HG02870 (cell line): ENCODE results near the gene PIK3R4.
A peak's percentile ranks its signal among the peaks of the same experiment; 100 is the strongest.

Source experiments
- ATAC-seq: cut with Tn5 transposase; IDR thresholded peaks from one replicate; pipeline ENCODE4 v1.9.1; 2021; ENCODE audit warnings: mild to moderate bottlenecking, moderate library complexity; ENCODE audit not compliant: unreplicated experiment

The PIK3R4 gene

GRCh38 chr3:130746246-130747039 is at the start of gene PIK3R4:
PIK3R4 (minus strand) TSS chr3:130746829; CDS start chr3:130745218, 1,611 bp downstream.
- ATAC-seq = peak; percentile 96

DNA sequence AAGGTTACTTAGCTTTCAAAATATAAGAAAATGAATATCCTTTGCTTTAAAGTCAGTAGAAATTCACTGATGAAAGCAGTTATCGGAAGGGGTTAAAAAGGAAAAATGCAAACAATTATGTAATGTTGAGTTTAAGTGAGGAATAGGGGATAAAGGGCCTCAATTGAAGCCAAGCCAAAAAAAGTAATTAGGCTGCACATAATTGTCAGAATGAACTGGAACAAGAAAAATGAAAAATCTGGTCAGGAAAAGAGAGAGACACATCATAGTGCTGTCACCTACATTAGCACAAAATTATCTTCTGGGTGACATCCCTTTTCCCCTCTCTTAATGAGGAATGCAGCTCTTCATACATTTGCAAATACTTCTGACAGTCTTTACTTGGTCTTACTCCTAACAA is 48.8 kb upstream of the PIK3R4 start:
- ATAC-seq = no peak

GRCh38 chr3:130792246-130792645 is 45.6 kb upstream of the PIK3R4 start:
- ATAC-seq = no peak

DNA sequence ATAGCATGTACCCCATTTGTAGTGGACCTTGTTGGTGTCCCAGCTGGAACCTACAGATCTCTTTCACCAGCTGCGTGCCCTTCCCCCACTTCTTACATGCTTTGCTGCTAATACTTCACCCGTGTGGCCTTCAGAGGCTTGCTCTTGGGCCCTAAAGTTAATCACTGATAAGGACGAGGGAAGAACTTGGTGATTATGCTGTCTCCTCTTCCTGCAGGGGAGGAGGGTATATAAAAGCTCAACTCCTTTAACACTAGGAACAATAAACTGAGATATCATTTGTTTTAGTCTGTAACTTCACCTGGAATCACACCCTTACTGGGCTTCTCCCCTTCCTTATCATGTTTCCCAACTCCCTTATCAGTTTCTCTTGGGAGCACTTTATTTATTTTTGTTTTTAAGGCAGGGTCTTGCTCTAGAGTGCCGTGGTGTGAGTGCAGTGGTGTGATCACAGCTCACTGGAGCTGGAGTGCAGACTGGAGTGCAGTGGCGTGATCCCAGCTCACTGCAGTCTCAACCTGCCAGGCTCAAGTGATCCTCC is 43.2 kb upstream of the PIK3R4 start:
- no peak for ATAC-seq

DNA sequence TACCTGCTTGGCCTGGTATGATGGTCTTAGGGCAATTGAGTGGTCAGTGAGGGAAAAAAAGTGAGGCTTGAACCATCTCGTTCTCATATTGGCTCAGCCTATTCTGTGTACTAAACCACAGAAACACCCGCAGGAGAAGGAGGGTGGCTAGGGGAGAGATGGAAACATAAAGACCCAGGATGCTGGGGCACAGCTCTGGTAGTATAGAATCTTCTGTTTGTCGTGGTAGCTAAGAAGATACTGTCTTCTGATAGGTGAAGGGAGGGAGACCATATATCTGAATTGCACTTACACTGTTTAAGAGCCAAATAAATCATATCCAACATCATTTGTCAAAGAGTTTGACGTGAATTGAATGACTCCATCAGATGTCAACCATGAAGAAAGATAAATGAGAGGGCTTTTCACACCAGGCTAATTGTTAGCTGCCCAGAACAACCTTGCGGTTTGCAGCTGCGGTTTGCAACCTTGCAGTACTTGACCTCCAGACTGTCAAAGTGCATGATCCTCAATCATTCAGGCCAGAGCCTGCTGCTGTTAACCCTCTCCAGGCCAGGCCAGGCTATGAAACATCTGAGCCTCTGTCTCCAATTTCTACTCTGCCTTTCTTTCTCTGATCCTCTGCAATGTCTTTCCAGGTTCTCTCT is 40.9 kb upstream of the PIK3R4 start:
- ATAC-seq = no peak

- no peak for ATAC-seq
Observed at GRCh38 chr3:130786306-130786705, 39.7 kb upstream of the PIK3R4 start.

GRCh38 chr3:130783629-130784028 is 37.0 kb upstream of the PIK3R4 start:
- ATAC-seq = no peak

DNA sequence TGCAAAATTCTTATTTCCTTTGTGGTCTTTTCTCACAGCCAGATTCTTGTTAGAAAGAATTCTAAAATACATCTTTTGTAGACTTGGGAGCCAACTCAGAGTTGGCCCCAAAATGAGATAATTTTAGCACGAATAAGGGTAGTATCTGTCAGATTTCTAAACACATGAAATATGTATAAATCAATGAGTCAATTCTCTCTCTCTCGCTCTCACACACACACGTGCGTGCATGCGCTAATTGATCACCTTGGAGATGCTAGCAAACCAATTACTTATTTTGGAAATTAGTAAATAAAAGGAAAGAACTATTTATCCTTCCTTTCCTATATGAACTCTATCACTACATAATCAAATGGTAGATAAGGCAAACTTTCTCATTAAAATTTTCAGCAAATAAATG is 32.9 kb upstream of the PIK3R4 start:
- ATAC-seq = peak; percentile 27

GRCh38 chr3:130779031-130779430 is 32.4 kb upstream of the PIK3R4 start:
- ATAC-seq = peak; percentile 97

DNA sequence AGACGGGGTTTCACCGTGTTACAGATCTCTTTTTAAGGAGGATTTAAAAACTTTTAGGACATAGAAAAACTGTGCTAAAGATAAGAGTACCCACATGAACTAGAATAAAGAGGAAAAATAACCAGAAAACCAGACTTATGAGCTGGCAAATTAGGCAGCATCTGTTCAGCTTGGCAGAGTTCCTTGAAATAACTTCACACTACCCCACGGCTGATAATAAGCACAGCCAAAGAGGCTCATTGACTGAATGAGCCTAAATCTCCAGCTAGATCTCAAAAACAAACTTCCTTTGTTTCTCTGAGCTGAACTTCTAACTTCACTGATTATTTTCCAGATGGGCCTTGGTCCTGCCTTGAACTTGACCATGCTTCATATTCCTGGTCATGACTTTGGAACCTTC is 26.7 kb upstream of the PIK3R4 start:
- ATAC-seq = no peak

GRCh38 chr3:130772129-130772528 is 25.5 kb upstream of the PIK3R4 start:
- ATAC-seq = no peak

DNA sequence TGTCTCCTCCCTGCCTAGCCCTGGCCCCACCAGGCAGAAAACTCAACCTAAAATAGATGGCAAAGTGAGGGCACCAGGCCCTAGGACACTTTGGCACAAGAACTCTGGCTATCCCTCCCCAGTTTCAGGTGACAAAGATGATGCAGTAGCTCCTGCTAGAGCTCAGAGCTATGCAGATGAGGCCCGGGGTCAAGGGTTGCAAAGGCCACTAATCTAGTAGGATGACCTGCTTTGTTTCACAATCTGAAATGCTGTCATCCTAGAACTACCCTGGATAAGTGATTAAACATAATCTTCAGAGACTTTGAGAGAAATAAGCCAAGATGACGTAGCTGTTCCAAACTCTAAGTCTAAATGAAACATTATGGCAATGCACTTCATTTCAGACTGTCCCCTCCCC is 24.0 kb upstream of the PIK3R4 start:
- no peak for ATAC-seq

DNA sequence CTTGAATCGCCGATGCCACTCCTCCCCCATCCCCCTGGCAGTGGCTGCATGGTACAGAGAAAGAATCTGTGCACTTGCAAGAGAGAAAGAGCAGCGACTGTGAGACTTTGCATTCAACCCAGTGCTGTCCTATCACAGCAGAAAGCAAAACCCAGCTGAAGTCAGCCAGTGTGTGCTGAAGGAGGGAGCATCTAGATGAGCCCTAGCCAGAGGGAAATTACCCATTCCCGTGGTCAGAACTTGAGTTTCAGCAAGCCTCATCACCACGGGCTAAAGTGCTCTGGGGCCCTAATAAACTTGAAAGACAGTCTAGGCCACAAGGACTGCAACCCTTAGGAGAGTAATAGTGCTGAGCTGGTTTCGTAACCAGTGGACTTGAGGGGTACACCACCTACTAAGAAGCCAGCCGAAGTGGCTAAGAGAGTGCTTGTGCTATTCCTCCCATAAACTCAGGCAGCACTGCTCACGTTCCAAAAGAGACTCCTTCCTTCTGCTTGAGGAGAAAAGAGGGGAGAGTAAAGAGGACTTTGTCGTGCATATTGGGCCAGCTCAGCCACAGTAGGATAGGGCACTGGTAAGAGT is 15.2 kb upstream of the PIK3R4 start:
- peak; percentile 44 for ATAC-seq

GRCh38 chr3:130760922-130761321 is 14.3 kb upstream of the PIK3R4 start:
- ATAC-seq = no peak

GRCh38 chr3:130759692-130760338 is 13.2 kb upstream of the PIK3R4 start:
- peak; percentile 57 for ATAC-seq

DNA sequence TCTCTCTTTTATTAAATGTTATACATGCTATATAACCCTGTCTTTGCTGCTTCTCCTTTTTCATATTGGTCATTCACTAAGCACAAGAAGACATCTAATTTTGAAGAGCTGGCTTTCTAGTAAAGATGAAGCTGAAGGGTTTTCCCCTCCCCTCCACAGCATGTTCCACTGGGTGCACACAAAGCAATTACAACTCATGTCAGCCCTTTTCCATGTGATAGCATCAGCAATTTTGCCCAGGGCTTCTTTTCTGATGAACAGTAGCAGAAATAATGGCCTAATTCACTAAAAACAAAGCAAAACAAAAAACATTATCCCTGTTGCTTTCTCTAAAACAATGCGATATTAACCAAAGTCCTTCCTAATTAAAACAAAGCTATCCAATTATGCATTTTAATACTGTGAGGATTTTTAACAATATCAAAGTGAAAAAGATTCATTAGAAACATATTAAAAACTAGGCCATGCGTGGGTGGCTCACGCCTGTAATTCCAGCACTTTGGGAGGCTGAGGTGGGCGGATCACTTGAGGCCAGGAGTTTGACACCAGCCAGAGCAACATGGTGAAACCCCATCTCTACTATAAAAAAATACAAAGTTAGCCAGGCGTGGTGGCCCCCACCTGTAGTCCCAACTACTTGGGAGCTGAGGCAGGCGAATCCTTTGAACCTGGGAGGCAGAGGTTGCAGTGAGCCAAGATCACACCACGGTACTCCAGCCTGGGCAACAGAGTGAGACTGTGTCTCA is 12.2 kb upstream of the PIK3R4 start:
- no peak for ATAC-seq

- ATAC-seq = no peak
Observed at GRCh38 chr3:130757611-130758150, 11.1 kb upstream of the PIK3R4 start.

DNA sequence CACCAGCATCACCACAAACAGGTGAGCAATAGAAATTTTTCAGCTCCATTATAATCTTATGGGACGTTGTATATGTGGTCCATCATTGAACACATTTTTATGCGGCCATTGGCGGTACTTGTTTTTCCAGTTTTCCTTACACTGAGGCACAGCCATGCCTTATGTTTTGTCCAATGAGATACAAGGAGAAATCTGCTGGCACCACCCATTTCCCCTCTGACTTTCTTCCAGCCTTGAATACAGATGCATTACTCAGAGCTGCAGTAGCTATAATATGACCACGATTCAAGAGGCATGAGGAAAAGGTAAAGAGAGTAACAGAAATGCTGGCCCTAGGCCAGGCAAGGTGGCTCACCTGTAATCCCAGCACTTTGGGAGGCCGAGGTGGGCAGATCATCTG is 9.0 kb upstream of the PIK3R4 start:
- ATAC-seq = no peak

DNA sequence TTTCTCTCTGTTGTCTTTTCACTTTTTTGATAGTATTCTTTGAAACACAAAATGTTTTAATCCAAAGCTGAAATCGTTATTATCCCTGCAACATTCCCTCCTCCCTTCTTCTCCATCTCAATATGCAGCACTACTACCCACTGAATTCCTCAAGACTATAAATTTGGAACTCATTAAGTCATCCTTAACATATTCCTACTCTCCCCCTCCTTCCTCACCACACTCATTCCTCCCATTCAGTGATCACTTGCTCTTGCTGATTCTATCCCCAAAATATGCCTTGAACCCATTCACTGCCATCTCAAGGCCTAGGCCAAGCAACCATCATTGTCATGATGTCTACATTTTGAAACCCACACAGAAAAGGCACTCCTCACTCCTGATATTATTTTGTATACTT is 2.4 kb upstream of the PIK3R4 start:
- ATAC-seq = no peak

DNA sequence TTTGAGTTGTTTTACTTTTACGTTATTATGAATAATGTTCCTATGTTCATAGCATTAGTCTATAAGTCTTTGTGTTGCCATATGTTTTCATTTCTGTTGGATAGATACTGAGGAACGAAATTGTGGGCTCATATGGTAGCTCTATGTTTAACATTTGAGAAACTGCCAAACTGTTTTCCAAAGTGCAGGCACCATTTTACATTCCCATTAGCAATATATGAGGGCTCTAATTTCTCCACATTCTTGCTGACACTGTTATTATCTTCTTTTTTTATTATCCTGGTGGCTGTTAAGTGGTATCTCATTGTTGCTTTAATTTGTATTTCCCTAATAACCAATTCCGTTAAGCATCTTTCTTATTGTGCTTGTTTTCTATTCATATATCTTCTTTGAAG is 1.8 kb upstream of the PIK3R4 start:
- ATAC-seq = no peak
